ENCODE measurements around the gene TTLL11. TPM values are rescaled to one million over a fixed set of nuclear protein-coding genes. Genes with fewer than 3 reads are reported as not detected.

Gene TTLL11
- total RNA-seq, 4 donors from 2014 or later, result 9.1 to 47.4 (median 11.3) TPM

- DNase-seq, result no peak
- Histone ChIP-seq H3K27ac (no peak overlapping the region), H3K4me1 (no peaks in the 10 kb centered on the region), H3K9me3 (no peaks in the 10 kb centered on the region), H3K4me3 (no peak overlapping the region), H3K27me3 (no peaks in the 10 kb centered on the region), H3K36me3 (no peaks in the 10 kb centered on the region)
- WGBS, 2 donors (ENCODE audit: low coverage in 1 of 2), result 68 to 71% methylated on average over 1 to 3 of the region's 3 CpGs
- in situ Hi-C loops (cut with MboI; ENCODE audit: low pct_ligation_motif_present in 1 of 4, low pct_unique_long_range_greater_than_20kb in 1 of 4, low sequenced_read_pairs in 3 of 4) (no loop called here), intact Hi-C loops (cut with DNase I; ENCODE audit: low total_unique reads) (no loop called here)
- no peak for TF ChIP-seq CTCF (IDR thresholded peaks at IDR 0.05)
- no peak for TF ChIP-seq EP300 (IDR thresholded peaks at IDR 0.05; ENCODE audit: low read depth)
- TF ChIP-seq POLR2AphosphoS5 (IDR thresholded peaks at IDR 0.05), result no peak
- TF ChIP-seq POLR2A (IDR thresholded peaks at IDR 0.05), result no peak
Observed at GRCh38 chr9:121952611-121953010, 140.5 kb downstream of the TTLL11 start.

- TF ChIP-seq CTCF (IDR thresholded peaks at IDR 0.05) (no peak), EP300 (IDR thresholded peaks at IDR 0.05; ENCODE audit: low read depth) (no peak)
- in situ Hi-C loops (cut with MboI; ENCODE audit: low pct_ligation_motif_present in 1 of 4, low pct_unique_long_range_greater_than_20kb in 1 of 4, low sequenced_read_pairs in 3 of 4), result no loop called here
- Histone ChIP-seq H3K4me1 (no peaks in the 10 kb centered on the region), H3K9me3 (no peaks in the 10 kb centered on the region), H3K27me3 (no peaks in the 10 kb centered on the region), H3K36me3 (no peaks in the 10 kb centered on the region), H3K4me3 (no peak overlapping the region), H3K27ac (no peak overlapping the region)
- WGBS, 2 donors (ENCODE audit: low coverage in 1 of 2), result 76 to 95% methylated on average over 5 to 8 of the region's 8 CpGs
- DNase-seq, result no peak
- intact Hi-C loops (cut with DNase I; ENCODE audit: low total_unique reads), result no loop called here
Observed at GRCh38 chr9:121950866-121951265, 142.2 kb downstream of the TTLL11 start.

- 77 to 92% methylated on average over 6 to 9 of the region's 9 CpGs for WGBS, 2 donors (ENCODE audit: low coverage in 1 of 2)
Observed at GRCh38 chr9:121950441-121950840, 142.7 kb downstream of the TTLL11 start.

GRCh38 chr9:121949766-121950165, 143.3 kb downstream of the TTLL11 start:
- in situ Hi-C loops (cut with MboI; ENCODE audit: low pct_ligation_motif_present in 1 of 4, low pct_unique_long_range_greater_than_20kb in 1 of 4, low sequenced_read_pairs in 3 of 4), result no loop called here
- no peak for DNase-seq
- Histone ChIP-seq H3K9me3 (no peaks in the 10 kb centered on the region), H3K36me3 (no peaks in the 10 kb centered on the region), H3K4me1 (no peaks in the 10 kb centered on the region), H3K4me3 (no peak overlapping the region), H3K27me3 (no peaks in the 10 kb centered on the region), H3K27ac (no peak overlapping the region)
- 95 to 96% methylated on average over 4 of the region's 4 CpGs for WGBS, 2 donors (ENCODE audit: low coverage in 1 of 2)
- TF ChIP-seq EP300 (IDR thresholded peaks at IDR 0.05; ENCODE audit: low read depth) (no peak), POLR2A (IDR thresholded peaks at IDR 0.05) (no peak), CTCF (IDR thresholded peaks at IDR 0.05) (no peak), POLR2AphosphoS5 (IDR thresholded peaks at IDR 0.05) (no peak)
- intact Hi-C loops (cut with DNase I; ENCODE audit: low total_unique reads), result no loop called here

More at GRCh38 chr9:121950441-121950840, 142.7 kb downstream of the TTLL11 start:
- TF ChIP-seq POLR2AphosphoS5 (IDR thresholded peaks at IDR 0.05), result no peak
- TF ChIP-seq CTCF (IDR thresholded peaks at IDR 0.05), result no peak
- TF ChIP-seq EP300 (IDR thresholded peaks at IDR 0.05; ENCODE audit: low read depth), result no peak
- TF ChIP-seq POLR2A (IDR thresholded peaks at IDR 0.05), result no peak
- Histone ChIP-seq H3K27me3 (no peaks in the 10 kb centered on the region), H3K27ac (no peak overlapping the region), H3K4me1 (no peaks in the 10 kb centered on the region), H3K36me3 (no peaks in the 10 kb centered on the region), H3K4me3 (no peak overlapping the region), H3K9me3 (no peaks in the 10 kb centered on the region)
- intact Hi-C loops (cut with DNase I; ENCODE audit: low total_unique reads), result no loop called here
- DNase-seq, result no peak
- in situ Hi-C loops (cut with MboI; ENCODE audit: low pct_ligation_motif_present in 1 of 4, low pct_unique_long_range_greater_than_20kb in 1 of 4, low sequenced_read_pairs in 3 of 4), result no loop called here

Measured in transverse colon (tissue), 4 donors.